Urinary bladder (tissue), 4 donors: ENCODE results near the gene PTH1R. TPM values are rescaled to one million over a fixed set of nuclear protein-coding genes. Genes with fewer than 3 reads are reported as not detected.

Source experiments
- DNase-seq: peaks from one replicate; pipeline ENCODE4 v3.0.0-alpha.2; 2015; ENCODE audit errors: extremely low spot score
- H3K27ac ChIP-seq: one replicate; pipeline ENCODE4 v1.5.1; 2013; ENCODE audit warnings: low read depth, mild to moderate bottlenecking, moderate library complexity
- H3K36me3 ChIP-seq: one replicate; pipeline ENCODE4 v1.6.1; 2013; ENCODE audit warnings: mild to moderate bottlenecking, moderate library complexity; ENCODE audit not compliant: insufficient read depth
- H3K4me1 ChIP-seq: one replicate; pipeline ENCODE4 v1.6.1; 2013; ENCODE audit warnings: mild to moderate bottlenecking, moderate library complexity; ENCODE audit not compliant: insufficient read depth
- H3K4me3 ChIP-seq: one replicate; pipeline ENCODE4 v1.5.1; 2013; ENCODE audit warnings: low read depth, low read length
- WGBS: extraction: QIAGEN DNeasy Blood & Tissue Kit; methylation state at CpG from one replicate; pipeline ENCODE4 v1.1.7; 2013; 5-methylcytosine and 5-hydroxymethylcytosine counted together
- polyA plus RNA-seq: library from polyadenylated mRNA; stranded (reverse); fragments of 200-250 nt; gene quantifications from one replicate; pipeline ENCODE4 v1.2.3, GENCODE V29; 2013
- total RNA-seq: library from RNA; depleted of rRNA; stranded (reverse); fragments of >200 nt; gene quantifications from one replicate; pipeline ENCODE4 v1.2.3, GENCODE V29; 2014
- donor health status: healthy with polysubstance abuse.
- donor health status: healthy.

Gene PTH1R
- total and polyA plus RNA-seq, 2 donors = 11.5 to 26.4 TPM

DNA sequence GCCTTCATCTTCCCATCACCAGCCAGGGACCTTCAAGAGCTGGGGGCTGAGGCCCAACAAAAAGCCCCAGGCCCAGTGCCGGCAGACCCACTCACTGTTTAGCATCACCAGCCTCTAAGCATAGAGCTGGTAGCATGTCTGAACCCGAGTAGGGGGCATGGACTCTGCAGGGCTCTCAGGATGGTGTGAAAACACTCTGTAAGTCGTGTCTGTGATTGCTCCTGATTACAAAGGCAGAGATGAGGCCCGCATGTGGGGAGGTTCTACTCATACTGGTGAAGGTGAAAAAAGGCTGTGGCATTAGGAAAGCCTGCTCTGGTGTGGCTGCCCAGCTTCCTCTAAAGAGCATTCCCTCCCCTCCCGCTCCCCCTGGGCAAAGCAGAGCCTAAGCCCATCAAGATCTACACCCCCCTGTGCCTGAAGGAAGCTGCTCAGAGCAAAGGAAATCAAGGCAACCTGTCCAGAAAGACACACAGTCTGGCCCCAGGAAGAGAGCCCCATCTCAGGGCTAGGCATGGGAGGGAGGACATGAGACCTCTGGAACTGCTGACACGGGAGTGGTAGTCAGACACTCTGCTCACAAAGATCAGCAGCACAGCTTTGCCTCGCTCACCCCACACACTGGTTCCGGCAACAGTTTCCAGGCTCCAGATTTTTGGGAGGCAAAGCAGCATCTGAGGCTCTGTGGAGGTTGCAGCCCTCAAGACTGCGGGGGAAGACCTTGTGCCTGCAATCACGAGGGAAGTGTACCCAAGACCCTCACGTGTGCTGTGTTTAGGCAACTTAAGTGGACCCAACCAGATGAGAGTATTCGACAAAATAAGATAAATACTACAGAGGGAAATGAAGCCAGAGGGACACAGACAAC is 62.3 kb downstream of the PTH1R start:
- 74% methylated on average over 12 of the region's 12 CpGs for WGBS
- no peak overlapping the region for H3K27ac ChIP-seq
- no peak for DNase-seq
- no peaks in the 10 kb centered on the region for H3K36me3 ChIP-seq
- no peaks in the 10 kb centered on the region for H3K4me1 ChIP-seq
- H3K4me3 ChIP-seq = no peak overlapping the region

- 87% methylated on average over 7 of the region's 7 CpGs for WGBS
- Histone ChIP-seq H3K36me3 (no peaks in the 10 kb centered on the region), H3K4me3 (no peak overlapping the region), H3K4me1 (no peaks in the 10 kb centered on the region), H3K27ac (no peak overlapping the region)
- DNase-seq = no peak
These were observed 64.6 kb downstream of the PTH1R start for GRCh38 chr3:46942076-46942475.

DNA sequence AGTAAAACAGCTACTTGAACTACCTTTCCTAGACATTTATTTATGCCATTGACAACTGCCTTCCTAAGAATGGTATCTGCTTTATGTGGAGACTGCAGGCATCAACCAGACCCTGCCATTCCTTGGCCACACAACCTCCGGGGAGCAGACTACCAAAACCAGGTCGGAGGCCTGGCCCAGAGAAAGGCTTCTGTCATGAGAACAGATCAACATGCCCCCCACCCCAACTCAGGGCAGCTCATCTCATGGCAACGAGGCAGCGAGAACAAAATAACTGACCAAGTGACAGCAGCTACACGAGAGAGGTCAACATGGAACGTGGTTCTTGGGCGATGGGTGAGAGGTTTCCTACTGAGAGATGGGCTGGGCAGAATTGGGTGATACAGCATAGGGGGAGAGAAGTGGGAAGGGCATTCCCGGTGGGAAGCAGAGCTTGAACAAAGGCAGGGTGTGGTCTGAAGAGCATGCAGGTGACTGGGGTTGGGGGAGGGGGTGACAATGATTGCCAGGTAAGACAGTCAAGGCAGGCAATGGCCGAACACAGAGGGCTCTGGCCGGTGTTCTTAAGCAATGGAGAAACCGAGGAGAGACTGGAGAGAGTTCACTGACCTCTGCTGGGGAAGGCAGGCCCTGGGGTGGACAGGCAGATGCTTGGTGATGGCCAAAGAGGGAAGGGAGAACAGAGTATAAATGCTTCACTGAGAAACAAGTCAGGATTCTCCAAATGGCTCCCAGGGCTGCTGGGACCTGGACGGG is 65.1 kb downstream of the PTH1R start:
- Histone ChIP-seq H3K36me3 (no peaks in the 10 kb centered on the region), H3K4me1 (no peaks in the 10 kb centered on the region), H3K4me3 (no peak overlapping the region), H3K27ac (peak overlapping the region; percentile 16)
- no peak for DNase-seq
- WGBS = 83% methylated on average over 12 of the region's 12 CpGs

DNA sequence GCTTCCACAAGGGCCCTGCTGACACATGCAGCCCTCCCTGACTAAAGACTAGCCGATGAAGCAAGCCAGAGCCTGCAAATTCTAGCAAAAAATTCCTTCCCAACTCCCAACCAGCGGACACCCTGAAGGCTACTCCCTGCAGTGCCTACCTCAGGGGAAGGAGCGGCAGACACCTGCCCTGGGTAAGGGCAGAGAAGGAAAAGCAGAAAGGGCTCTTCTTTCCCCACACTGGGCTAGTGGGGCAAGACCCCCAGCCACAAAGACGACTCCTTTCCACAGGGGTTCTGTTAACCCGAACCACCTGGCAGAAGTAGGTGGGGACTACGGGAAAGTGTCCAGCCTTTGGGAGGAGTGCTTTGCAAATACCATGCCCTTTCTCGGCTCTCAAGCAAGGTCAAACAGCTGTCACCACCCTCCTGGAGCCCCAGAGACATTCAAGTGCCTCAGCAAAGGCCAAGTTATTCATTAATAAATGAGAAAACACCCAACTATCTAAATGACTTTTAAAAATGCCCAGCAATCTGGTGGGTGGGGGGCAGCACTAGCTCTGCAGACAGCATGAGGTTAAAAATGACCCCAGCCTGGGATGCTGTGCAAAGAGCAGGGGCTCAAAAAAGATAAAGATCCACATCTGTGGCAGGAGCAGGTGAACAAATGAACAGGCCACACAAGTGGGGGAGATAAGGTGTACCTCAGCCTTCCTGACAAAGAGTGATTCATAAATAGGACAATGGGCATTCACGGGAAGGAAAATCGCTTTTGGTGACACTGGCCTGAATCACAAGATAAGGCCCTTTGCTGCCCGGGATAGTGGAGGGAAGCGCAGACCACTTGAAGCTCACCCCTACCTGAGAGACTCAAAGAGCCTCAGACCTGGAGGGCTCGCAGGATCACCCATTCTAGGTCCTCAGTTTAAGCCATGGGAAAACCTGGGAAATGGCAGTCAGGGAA is 66.0 kb downstream of the PTH1R start:
- 71% methylated on average over 12 of the region's 12 CpGs for WGBS
- DNase-seq = no peak
- H3K36me3 ChIP-seq = no peaks in the 10 kb centered on the region
- H3K4me1 ChIP-seq = peaks cover 3% of the 10 kb centered on the region
- H3K4me3 ChIP-seq = no peak overlapping the region
- peak overlapping the region; percentile 16 for H3K27ac ChIP-seq

DNA sequence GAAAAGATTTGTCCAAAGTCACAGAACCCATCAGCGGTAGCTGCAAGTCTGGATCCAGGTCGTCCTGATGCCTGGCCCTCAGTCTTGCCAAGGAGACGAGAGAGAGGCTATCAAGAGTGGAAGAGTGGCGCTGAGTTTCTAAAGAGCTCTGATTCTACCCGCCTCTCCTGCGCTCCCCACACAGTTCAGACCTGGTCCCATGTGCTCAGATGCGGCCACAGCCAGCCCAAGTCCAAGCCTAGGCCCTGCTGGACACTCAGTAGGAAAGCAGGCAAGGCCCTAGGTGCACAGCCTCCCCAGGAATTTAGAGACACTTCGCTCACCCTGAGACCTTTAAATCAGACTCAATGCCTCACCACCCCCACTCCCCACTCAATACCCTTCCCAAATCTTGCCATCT is 66.7 kb downstream of the PTH1R start:
- 92% methylated on average over 8 of the region's 8 CpGs for WGBS

GRCh38 chr3:46946416-46946815 is 68.9 kb downstream of the PTH1R start:
- Histone ChIP-seq H3K4me3 (no peak overlapping the region), H3K36me3 (no peaks in the 10 kb centered on the region), H3K4me1 (peaks cover 7% of the 10 kb centered on the region), H3K27ac (peak overlapping the region; percentile 77)
- WGBS = 83% methylated on average over 6 of the region's 6 CpGs
- no peak for DNase-seq

More for the DNA sequence above, 66.7 kb downstream of the PTH1R start:
- DNase-seq = no peak
- Histone ChIP-seq H3K27ac (no peak overlapping the region), H3K36me3 (no peaks in the 10 kb centered on the region), H3K4me3 (no peak overlapping the region), H3K4me1 (peaks cover 4% of the 10 kb centered on the region)

DNA sequence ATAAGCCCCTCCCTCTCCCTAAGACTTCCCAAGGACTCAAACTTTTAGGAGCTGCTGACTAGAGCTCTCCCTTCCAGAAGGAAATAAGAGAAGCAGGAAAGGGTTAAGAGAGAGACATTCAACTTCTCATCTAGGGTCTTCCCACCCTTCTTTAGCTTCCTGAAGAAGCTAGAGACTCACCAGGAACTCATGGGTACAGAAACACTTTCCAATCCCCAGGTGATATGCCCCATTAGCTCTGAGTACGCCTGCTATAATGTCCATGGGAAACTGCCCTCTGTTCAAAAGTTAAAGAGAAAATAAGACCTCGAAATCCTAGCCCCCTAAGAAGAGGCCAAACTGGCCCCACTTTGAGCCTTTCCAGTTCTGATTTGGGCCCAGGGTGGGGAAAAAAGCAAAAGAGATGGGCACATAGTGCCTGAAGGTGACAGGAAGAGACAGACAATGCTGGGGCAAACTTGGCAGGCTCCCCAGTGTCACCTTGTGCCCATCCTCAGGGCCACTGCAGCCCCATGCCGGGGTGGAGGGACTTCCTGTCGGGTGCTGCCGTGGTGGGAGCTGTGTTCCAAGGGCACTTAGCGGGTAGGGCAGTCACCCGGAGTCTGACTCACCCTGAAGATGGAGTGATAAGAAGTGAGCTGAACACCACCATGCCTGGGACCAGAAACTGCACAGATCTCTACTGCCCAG is 69.5 kb downstream of the PTH1R start:
- Histone ChIP-seq H3K4me1 (peaks cover 7% of the 10 kb centered on the region), H3K36me3 (no peaks in the 10 kb centered on the region), H3K4me3 (no peak overlapping the region), H3K27ac (peak overlapping the region; percentile 86)
- DNase-seq = no peak
- 68% methylated on average over 7 of the region's 7 CpGs for WGBS

- peak overlapping the region; percentile 86 for H3K27ac ChIP-seq
- peaks cover 7% of the 10 kb centered on the region for H3K4me1 ChIP-seq
These were observed 70.0 kb downstream of the PTH1R start for GRCh38 chr3:46947546-46947901.

GRCh38 chr3:46947981-46948791 is 70.7 kb downstream of the PTH1R start:
- Histone ChIP-seq H3K27ac (peak overlapping the region; percentile 86), H3K4me1 (peaks cover 7% of the 10 kb centered on the region), H3K4me3 (no peak overlapping the region), H3K36me3 (no peaks in the 10 kb centered on the region)
- DNase-seq = no peak
- WGBS = 52% methylated on average over 19 of the region's 19 CpGs

More at GRCh38 chr3:46947546-46947901, 70.0 kb downstream of the PTH1R start:
- DNase-seq = no peak
- H3K36me3 ChIP-seq = no peaks in the 10 kb centered on the region
- 70% methylated on average over 4 of the region's 4 CpGs for WGBS
- H3K4me3 ChIP-seq = no peak overlapping the region

DNA sequence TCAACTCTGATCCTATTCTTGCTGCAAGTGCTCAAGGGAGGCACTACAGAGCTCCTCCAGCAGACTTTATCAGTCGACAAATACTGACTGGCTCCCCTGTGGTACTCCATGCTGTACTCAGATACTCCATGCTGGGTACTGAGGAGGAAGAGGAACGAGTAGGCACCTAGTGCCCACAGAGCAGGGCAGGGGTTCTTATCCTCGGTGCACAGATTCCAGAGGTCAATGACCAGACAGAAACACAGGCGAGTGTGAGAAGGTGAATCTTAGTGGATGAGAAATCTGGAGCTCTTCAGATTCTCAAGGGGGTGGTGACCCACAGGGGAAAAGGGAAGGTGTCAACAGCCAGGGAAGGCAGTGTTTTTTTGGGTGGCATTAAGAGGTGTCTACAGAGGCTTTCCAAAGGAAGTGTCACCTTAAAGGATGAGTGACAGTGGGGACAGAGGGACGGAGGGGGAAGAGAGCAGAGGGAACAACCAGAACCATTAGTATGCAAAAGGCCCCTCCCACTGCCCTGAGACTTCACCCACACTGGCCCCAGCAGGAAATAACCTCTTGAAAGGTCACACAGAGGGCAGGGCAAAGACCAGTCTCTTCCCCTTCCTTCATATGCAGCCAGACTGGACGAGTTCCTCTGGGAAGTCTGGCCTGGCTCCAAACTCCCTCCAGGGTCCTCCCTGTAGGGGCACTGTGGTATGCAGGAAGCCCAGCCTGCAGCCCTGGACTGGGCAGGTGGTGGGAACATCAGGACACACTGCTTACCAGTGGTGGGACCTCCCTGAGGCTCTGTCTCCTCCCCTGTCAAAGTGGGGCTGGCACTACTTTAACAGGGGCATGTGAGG is 71.5 kb downstream of the PTH1R start:
- peak overlapping the region; percentile 86 for H3K27ac ChIP-seq

GRCh38 chr3:46950177-46950576 is 72.7 kb downstream of the PTH1R start:
- no peaks in the 10 kb centered on the region for H3K36me3 ChIP-seq
- H3K4me1 ChIP-seq = peaks cover 8% of the 10 kb centered on the region
- WGBS = 95% methylated on average over 2 of the region's 2 CpGs
- no peak overlapping the region for H3K4me3 ChIP-seq
- H3K27ac ChIP-seq = no peak overlapping the region
- no peak for DNase-seq

More for the DNA sequence above, 71.5 kb downstream of the PTH1R start:
- Histone ChIP-seq H3K4me3 (no peak overlapping the region), H3K4me1 (peaks cover 7% of the 10 kb centered on the region), H3K36me3 (no peaks in the 10 kb centered on the region)
- no peak for DNase-seq
- WGBS = 51% methylated on average over 6 of the region's 6 CpGs
